IMR-90 (cell line): ENCODE results near the gene TFAP2A. TPM values are rescaled to one million over a fixed set of nuclear protein-coding genes. Genes with fewer than 3 reads are reported as not detected.

Experiments used
- ATAC-seq: fragments of 200-7000 bp; cut with Tn5 transposase; 2 replicates; pipeline ENCODE4 v1.9.1; 2020; ENCODE audit warnings: low read depth, mild to moderate bottlenecking, moderate library complexity
- BruUV-seq: library from RNA; stranded (reverse); fragments of 400-500 nt; replicated peaks from 2 replicates; lab custom pipeline; 2021; lab: Mats Ljungman, UMichigan
- CTCF ChIA-PET: fragments of 300-600 bp; formaldehyde crosslinking; extraction: SDS; loops from one replicate; lab custom pipeline; 2021; ENCODE audit warnings: antibody characterized with exemption; lab: Yijun Ruan, JAX
- POLR2A ChIA-PET: fragments of 300-600 bp; sonication (Branson Sonifier 250); formaldehyde crosslinking; loops from one replicate; lab custom pipeline; 2022; ENCODE audit warnings: antibody characterized with exemption; ENCODE audit not compliant: unreplicated experiment; lab: Charles Lee
- DNase-seq: peaks from one replicate; pipeline ENCODE4 v3.0.0; 2013
- H2AFZ ChIP-seq: replicated peaks from 2 replicates; pipeline ENCODE3; 2013; ENCODE audit warnings: low read length, mild to moderate bottlenecking; ENCODE audit not compliant: poor library complexity
- H2AK5ac ChIP-seq: 2 replicates; pipeline ENCODE4 v1.6.1; 2013; ENCODE audit warnings: low read depth, low read length, inconsistent platforms
- H2AK9ac ChIP-seq: replicated peaks from 2 replicates; pipeline ENCODE3; 2013; ENCODE audit warnings: mild to moderate bottlenecking, low read depth, low read length, moderate library complexity; ENCODE audit not compliant: poor library complexity
- H2BK120ac ChIP-seq: 2 replicates; pipeline ENCODE4 v1.6.1; 2013; ENCODE audit warnings: low read depth, low read length, inconsistent platforms
- H2BK15ac ChIP-seq: 3 replicates; pipeline ENCODE4 v1.6.1; 2013; ENCODE audit warnings: low read depth, low read length, inconsistent platforms
- H2BK20ac ChIP-seq: 2 replicates; pipeline ENCODE4 v1.6.1; 2013; ENCODE audit warnings: low read depth, mild to moderate bottlenecking, inconsistent platforms, low read length, moderate library complexity
- H2BK5ac ChIP-seq: 2 replicates; pipeline ENCODE4 v1.6.1; 2013; ENCODE audit warnings: mild to moderate bottlenecking, low read depth, low read length, inconsistent platforms; ENCODE audit not compliant: poor library complexity, severe bottlenecking
- H3K14ac ChIP-seq: replicated peaks from 2 replicates; pipeline ENCODE4 v1.6.1; 2013; ENCODE audit warnings: low read depth, low read length, inconsistent platforms
- H3K18ac ChIP-seq: 2 replicates; pipeline ENCODE4 v1.6.1; 2013; ENCODE audit warnings: low read depth, low read length, control low read depth
- H3K23ac ChIP-seq: 2 replicates; pipeline ENCODE4 v1.6.1; 2013; ENCODE audit warnings: low read depth, low read length, inconsistent platforms
- H3K27ac ChIP-seq: 2 replicates; pipeline ENCODE4 v1.5.1; 2013; ENCODE audit warnings: mild to moderate bottlenecking, control low read depth, low read length; ENCODE audit not compliant: insufficient read depth
- H3K27me3 ChIP-seq: 2 replicates; pipeline ENCODE4 v1.6.1; 2013; ENCODE audit warnings: low read length; ENCODE audit not compliant: control insufficient read depth, insufficient read depth
- H3K36me3 ChIP-seq: 2 replicates; pipeline ENCODE4 v1.6.1; 2013; ENCODE audit warnings: low read length, mixed read lengths; ENCODE audit not compliant: control insufficient read depth, insufficient read depth
- H3K4ac ChIP-seq: 2 replicates; pipeline ENCODE4 v1.6.1; 2013; ENCODE audit warnings: low read depth, low read length, inconsistent platforms
- H3K4me1 ChIP-seq: 2 replicates; pipeline ENCODE4 v1.6.1; 2013; ENCODE audit warnings: low read length, mixed read lengths; ENCODE audit not compliant: control insufficient read depth, insufficient read depth
- H3K4me2 ChIP-seq: 2 replicates; pipeline ENCODE4 v1.6.1; 2013; ENCODE audit warnings: low read depth, mild to moderate bottlenecking, control low read depth, low read length, moderate library complexity
- H3K4me3 ChIP-seq: 2 replicates; pipeline ENCODE4 v1.5.1; 2013; ENCODE audit warnings: low read depth, mild to moderate bottlenecking, control low read depth, low read length, moderate library complexity; ENCODE audit not compliant: insufficient read depth
- H3K56ac ChIP-seq: 2 replicates; pipeline ENCODE4 v1.6.1; 2013; ENCODE audit warnings: low read length, inconsistent platforms; ENCODE audit not compliant: insufficient read depth; ENCODE audit errors: extremely low read depth
- H3K79me1 ChIP-seq, 2 experiments: 2 replicates each; pipeline ENCODE4 v1.6.1; 2013; ENCODE audit warnings: low read length in 2 of 2, inconsistent platforms in 1 of 2, low read depth in 1 of 2
- H3K9ac ChIP-seq: 2 replicates; pipeline ENCODE4 v1.6.1; 2013; ENCODE audit warnings: low read depth, low read length, control low read depth
- H3K9me1 ChIP-seq: 2 replicates; pipeline ENCODE4 v1.6.1; 2013; ENCODE audit warnings: low read length, inconsistent platforms; ENCODE audit not compliant: insufficient read depth
- H3K9me3 ChIP-seq: 2 replicates; pipeline ENCODE4 v1.6.1; 2013; ENCODE audit warnings: low read length; ENCODE audit not compliant: control insufficient read depth, insufficient read depth
- H4K20me1 ChIP-seq: 2 replicates; pipeline ENCODE4 v1.6.1; 2013; ENCODE audit warnings: low read length, inconsistent platforms; ENCODE audit not compliant: insufficient read depth
- H4K5ac ChIP-seq: 2 replicates; pipeline ENCODE4 v1.6.1; 2013; ENCODE audit warnings: mild to moderate bottlenecking, low read depth, low read length, control low read depth
- H4K8ac ChIP-seq, 2 experiments: 2 replicates each; pipeline ENCODE4 v1.6.1; 2013; ENCODE audit warnings: low read depth in 2 of 2, low read length in 2 of 2, control low read depth in 1 of 2, inconsistent platforms in 1 of 2
- H4K91ac ChIP-seq: 2 replicates; pipeline ENCODE4 v1.6.1; 2013; ENCODE audit warnings: low read depth, low read length, inconsistent platforms; ENCODE audit not compliant: insufficient read depth
- CEBPB ChIP-seq: IDR thresholded peaks from 2 replicates; pipeline ENCODE4 v1.6.1; 2012; ENCODE audit warnings: low read depth, low read length, improper control_type of control experiment
- CHD1 ChIP-seq: IDR thresholded peaks from 2 replicates; pipeline ENCODE4 v1.6.1; 2012; ENCODE audit warnings: low read depth, low read length, improper control_type of control experiment
- CTCF ChIP-seq: conservative IDR thresholded peaks from 2 replicates; pipeline ENCODE4 v1.5.1; 2012; ENCODE audit warnings: mild to moderate bottlenecking, low read depth, low read length, improper control_type of control experiment
- FOS ChIP-seq: fragments of 150-350 bp; IDR thresholded peaks from 2 replicates; pipeline ENCODE4 v1.6.1; 2016; ENCODE audit warnings: low read depth, low read length
- MAFK ChIP-seq: IDR thresholded peaks from 2 replicates; pipeline ENCODE4 v1.6.1; 2012; ENCODE audit warnings: low read depth, low read length, improper control_type of control experiment
- MAZ ChIP-seq: IDR thresholded peaks from 2 replicates; pipeline ENCODE4 v1.6.1; 2012; ENCODE audit warnings: low read depth, mild to moderate bottlenecking, low read length, improper control_type of control experiment, moderate library complexity, borderline replicate concordance
- MXI1 ChIP-seq: IDR thresholded peaks from 2 replicates; pipeline ENCODE4 v1.6.1; 2012; ENCODE audit warnings: low read depth, mild to moderate bottlenecking, low read length, moderate library complexity, borderline replicate concordance
- NFE2L2 ChIP-seq: fragments of 150-350 bp; IDR thresholded peaks from 2 replicates; pipeline ENCODE4 v1.6.1; 2016; ENCODE audit warnings: low read depth, mild to moderate bottlenecking, low read length
- POLR2A ChIP-seq: IDR thresholded peaks from 2 replicates; pipeline ENCODE4 v1.6.1; 2012; ENCODE audit warnings: mild to moderate bottlenecking, low read depth, low read length
- RAD21 ChIP-seq: IDR thresholded peaks from 2 replicates; pipeline ENCODE4 v1.6.1; 2012; ENCODE audit warnings: low read length, improper control_type of control experiment
- RCOR1 ChIP-seq: IDR thresholded peaks from 2 replicates; pipeline ENCODE4 v1.6.1; 2012; ENCODE audit warnings: mild to moderate bottlenecking, low read length, improper control_type of control experiment; ENCODE audit not compliant: insufficient replicate concordance
- SMC3 ChIP-seq: fragments of 150-350 bp; IDR thresholded peaks from 2 replicates; pipeline ENCODE4 v1.6.1; 2016; ENCODE audit warnings: low read depth, mild to moderate bottlenecking, antibody characterized with exemption, low read length, moderate library complexity
- USF2 ChIP-seq: fragments of 150-350 bp; IDR thresholded peaks from 2 replicates; pipeline ENCODE4 v1.6.1; 2017; ENCODE audit warnings: mild to moderate bottlenecking, antibody characterized with exemption, low read length, low read depth
- WGBS, 2 experiments: methylation state at CpG; one replicate each; pipeline versions ENCODE4 v1.1.5 to v1.1.7; 2013; ENCODE audit warnings: missing lambda C conversion rate in 2 of 2; ENCODE audit not compliant: insufficient read length in 1 of 2; ENCODE audit errors: extremely low coverage in 2 of 2; 5-methylcytosine and 5-hydroxymethylcytosine counted together
- dilution Hi-C: fragments of 300-500 bp; cut with HindIII; formaldehyde crosslinking; loops from one replicate; pipeline ENCODE4 v1.14.3; 2018; ENCODE audit warnings: low sequenced_read_pairs; ENCODE audit not compliant: unreplicated experiment
- in situ Hi-C: fragments of 300-500 bp; cut with MboI; formaldehyde crosslinking; loops from 3 replicates; pipeline ENCODE4 v1.14.3; 2019; ENCODE audit warnings: low sequenced_read_pairs, inconsistent platforms, mixed read lengths
- intact Hi-C: fragments of 100-400 bp; cut with micrococcal nuclease; formaldehyde crosslinking; loops from 2 replicates; pipeline ENCODE4 v1.10.0; 2022
- polyA plus RNA-seq, 3 experiments: library from polyadenylated mRNA; depleted of rRNA; stranded (reverse); fragments of >200 nt; gene quantifications; 2 replicates each; pipeline ENCODE4 v1.2.3, GENCODE V29; 2012; ENCODE audit warnings: low replicate concordance in 1 of 3
- total RNA-seq: library from RNA; depleted of rRNA; stranded (reverse); fragments of >200 nt; gene quantifications from 2 replicates; pipeline ENCODE4 v1.2.3, GENCODE V29; 2012

TFAP2A gene
- total and polyA plus RNA-seq, 2 of the 4 experiments (the other 2 are of a cell fraction): 0.72 to 7.1 TPM

- BruUV-seq: no TSS peak
- no peaks in the 10 kb centered on the region for H3K36me3 ChIP-seq
Observed at GRCh38 chr6:10398446-10399218, 16.2 kb downstream of the TFAP2A start.

More at GRCh38 chr6:10398446-10399218, 16.2 kb downstream of the TFAP2A start:
- Histone ChIP-seq H3K4ac (no peak overlapping the region), H2BK20ac (no peak overlapping the region), H2AK5ac (no peak overlapping the region), H2AK9ac (no peak overlapping the region), H4K20me1 (no peaks in the 10 kb centered on the region; the same call in 1 of the 2 replicates), H3K79me1 (peaks cover 0 to 7% of the 10 kb centered on the region in 2 experiments; a peak in 1 of 4 replicates), H3K9me1 (0 out of 2 replicates have a peak, but pooled peaks cover 2% of the 10 kb centered on the region), H3K4me3 (no peak overlapping the region), H3K9me3 (no peaks in the 10 kb centered on the region), H2BK15ac (no peak overlapping the region), H3K23ac (no peak overlapping the region), H3K27ac (no peak overlapping the region), H3K18ac (no peak overlapping the region), H3K9ac (no peak overlapping the region), H3K4me1 (no peaks in the 10 kb centered on the region), H3K14ac (no peak overlapping the region), H2BK5ac (no peak overlapping the region), H4K8ac (no peak overlapping the region), H3K56ac (no peak overlapping the region), H4K5ac (no peak overlapping the region), H2BK120ac (no peak overlapping the region), H4K91ac (no peak overlapping the region), H2AFZ (no peak overlapping the region), H3K4me2 (no peak overlapping the region), H3K27me3 (peaks cover 28% of the 10 kb centered on the region)
- no CpG with 5 or more reads among the region's 20 CpGs for WGBS, 2 experiments
- TF ChIP-seq CTCF (no peak), FOS (no peak), CHD1 (no peak), CEBPB (no peak), USF2 (no peak), NFE2L2 (no peak), RAD21 (no peak), MAFK (no peak), SMC3 (no peak), POLR2A (no peak), RCOR1 (no peak), MAZ (no peak), MXI1 (no peak)
- dilution Hi-C loops (no loop called here), intact Hi-C loops (no loop called here), in situ Hi-C loops (no loop called here)
- ChIA-PET CTCF (no interaction called here), POLR2A (no interaction called here)
- DNase-seq (no peak), ATAC-seq (no peak)
